Esophagus squamous epithelium (tissue), 5 donors: Measurements from ENCODE around the gene RMI2. TPM values are rescaled to one million over a fixed set of nuclear protein-coding genes. Genes with fewer than 3 reads are reported as not detected.

Source experiments
- DNase-seq: peaks from one replicate; lab custom pipeline; 2025; lab: John Stamatoyannopoulos, UW
- H3K27ac ChIP-seq, 4 donors: fragments of 200-600 bp; sonication (generic); one replicate each; pipeline ENCODE4 v1.5.1; 2016 to 2019; ENCODE audit warnings: mild to moderate bottlenecking in 1 of 4
- H3K27me3 ChIP-seq, 4 donors: fragments of 200-600 bp; sonication (generic); 1 replicate in 3 of 4; 2 replicates in 1 of 4; pipeline versions ENCODE4 v1.5.1 to v1.6.0; 2017 to 2021; ENCODE audit warnings: antibody characterized with exemption in 1 of 4
- H3K36me3 ChIP-seq, 3 donors: fragments of 200-600 bp; sonication (generic); one replicate each; pipeline ENCODE4 v1.5.1; 2016 to 2019
- H3K4me1 ChIP-seq, 3 donors: fragments of 200-600 bp; sonication (generic); one replicate each; pipeline ENCODE4 v1.5.1; 2017 to 2019
- H3K4me3 ChIP-seq, 4 donors: fragments of 200-600 bp; sonication (generic); 1 replicate in 3 of 4; 2 replicates in 1 of 4; pipeline ENCODE4 v1.5.1; 2016 to 2019; ENCODE audit warnings: mild to moderate bottlenecking in 2 of 4, moderate library complexity in 1 of 4
- H3K9me3 ChIP-seq, 3 donors: fragments of 200-600 bp; sonication (generic); one replicate each; pipeline ENCODE4 v1.5.1; 2016 to 2019
- POLR2A ChIP-seq, 4 donors: fragments of 450-650 bp; IDR thresholded peaks; one replicate each; pipeline ENCODE4 v1.6.1; 2017; ENCODE audit warnings: antibody characterized with exemption in 4 of 4, mild to moderate bottlenecking in 4 of 4, moderate library complexity in 3 of 4
- WGBS, 2 donors: methylation state at CpG; one replicate each; pipeline ENCODE4 v1.1.5; 2018; 5-methylcytosine and 5-hydroxymethylcytosine counted together
- intact Hi-C: fragments of 100-400 bp; cut with DNase I; formaldehyde crosslinking; loops from one replicate; pipeline ENCODE4 v1.15.0; 2022
- small RNA-seq, 4 donors: library from RNA; depleted of rRNA; stranded (forward); fragments of <200 nt; gene quantifications; one replicate each; pipeline ENCODE3, GENCODE V24; 2016
- total RNA-seq, 4 donors: library from RNA; depleted of rRNA; stranded (reverse); fragments of >200 nt; gene quantifications; one replicate each; pipeline ENCODE4 v1.1.0, GENCODE V29; 2016
- TF ChIP-seq, protein P1 (sequence below), 6 experiments: fragments of 450-650 bp in 4 of 6; fragments of 200-600 bp in 2 of 6; sonication (generic) in 2 of 6; IDR thresholded peaks; one replicate each; pipeline ENCODE4 v1.5.1; 2016 to 2019; ENCODE audit warnings: antibody characterized with exemption in 6 of 6, mild to moderate bottlenecking in 4 of 6, moderate library complexity in 4 of 6
- donor health status: DM: yes; HTN: yes; CAD: no.

RMI2 gene
- total RNA-seq, 4 donors from 2014 or later = 4.6 to 12.0 (median 8.1) TPM

GRCh38 chr16:11398851-11399250 lies 53.6 kb downstream of the RMI2 start:
- Histone ChIP-seq H3K9me3 (no peaks in the 10 kb centered on the region), H3K4me3 (no peak overlapping the region), H3K36me3 (no peaks in the 10 kb centered on the region), H3K27ac (no peak overlapping the region), H3K4me1 (peaks cover 0 to 23% (median 0%) of the 10 kb centered on the region in 3 donors), H3K27me3 (peaks cover 0 to 3% (median 0%) of the 10 kb centered on the region in 4 donors)
- intact Hi-C loops = loop anchor here (5.0 to 10.0 kb wide), 2 partner anchors 243 to 434 kb away; no protein-coding TSS in a partner anchor
- no peak for DNase-seq
- TF ChIP-seq, protein P1, sequence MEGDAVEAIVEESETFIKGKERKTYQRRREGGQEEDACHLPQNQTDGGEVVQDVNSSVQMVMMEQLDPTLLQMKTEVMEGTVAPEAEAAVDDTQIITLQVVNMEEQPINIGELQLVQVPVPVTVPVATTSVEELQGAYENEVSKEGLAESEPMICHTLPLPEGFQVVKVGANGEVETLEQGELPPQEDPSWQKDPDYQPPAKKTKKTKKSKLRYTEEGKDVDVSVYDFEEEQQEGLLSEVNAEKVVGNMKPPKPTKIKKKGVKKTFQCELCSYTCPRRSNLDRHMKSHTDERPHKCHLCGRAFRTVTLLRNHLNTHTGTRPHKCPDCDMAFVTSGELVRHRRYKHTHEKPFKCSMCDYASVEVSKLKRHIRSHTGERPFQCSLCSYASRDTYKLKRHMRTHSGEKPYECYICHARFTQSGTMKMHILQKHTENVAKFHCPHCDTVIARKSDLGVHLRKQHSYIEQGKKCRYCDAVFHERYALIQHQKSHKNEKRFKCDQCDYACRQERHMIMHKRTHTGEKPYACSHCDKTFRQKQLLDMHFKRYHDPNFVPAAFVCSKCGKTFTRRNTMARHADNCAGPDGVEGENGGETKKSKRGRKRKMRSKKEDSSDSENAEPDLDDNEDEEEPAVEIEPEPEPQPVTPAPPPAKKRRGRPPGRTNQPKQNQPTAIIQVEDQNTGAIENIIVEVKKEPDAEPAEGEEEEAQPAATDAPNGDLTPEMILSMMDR (IDR thresholded peaks at IDR 0.05) = no peak
- no peak for TF ChIP-seq POLR2A (IDR thresholded peaks at IDR 0.05)
- 84 to 87% methylated on average over 9 to 13 of the region's 14 CpGs for WGBS, 2 donors

DNA sequence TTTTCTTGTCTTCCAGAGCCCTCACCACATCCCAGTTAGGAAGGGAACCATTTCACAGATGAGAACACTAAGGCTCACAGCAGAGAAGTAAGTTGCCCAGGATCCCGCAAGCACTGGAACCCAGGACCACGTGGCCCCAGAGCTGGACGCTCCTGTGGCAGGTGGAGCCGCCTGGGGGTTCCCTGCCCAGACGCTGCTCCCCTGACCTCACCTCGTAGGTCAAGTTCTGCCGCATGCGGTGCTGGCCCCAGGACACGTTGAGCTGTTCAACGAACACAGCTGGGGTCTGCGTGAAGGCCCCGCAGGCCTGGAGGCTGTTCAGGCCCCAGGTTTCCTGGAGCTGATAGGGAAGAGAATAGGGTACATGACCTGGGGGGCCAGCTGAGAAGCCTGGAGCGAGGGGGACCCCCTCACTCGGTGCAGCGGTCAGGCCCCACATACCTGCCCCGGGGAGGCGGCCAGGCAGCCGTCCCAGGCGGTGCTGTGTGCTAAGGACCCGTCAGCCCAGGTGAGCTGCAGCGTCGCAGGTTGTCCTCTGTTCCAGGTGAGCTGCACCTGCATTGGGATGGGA lies 54.1 kb downstream of the RMI2 start:
- intact Hi-C loops = loop anchor here (5.0 to 10.0 kb wide), 2 partner anchors 243 to 435 kb away; no protein-coding TSS in a partner anchor
- TF ChIP-seq, protein P1 (IDR thresholded peaks at IDR 0.05) = no peak
- TF ChIP-seq POLR2A (IDR thresholded peaks at IDR 0.05) = no peak
- Histone ChIP-seq H3K4me1 (peaks cover 0 to 18% (median 0%) of the 10 kb centered on the region in 3 donors), H3K36me3 (no peaks in the 10 kb centered on the region), H3K4me3 (no peak overlapping the region), H3K27ac (no peak overlapping the region), H3K9me3 (no peaks in the 10 kb centered on the region), H3K27me3 (peaks cover 0 to 3% (median 0%) of the 10 kb centered on the region in 4 donors)
- no peak for DNase-seq
- 70 to 83% methylated on average over 2 to 12 of the region's 22 CpGs for WGBS, 2 donors

GRCh38 chr16:11400076-11400475 lies 54.8 kb downstream of the RMI2 start:
- intact Hi-C loops = loop anchor here (5.0 to 10.0 kb wide), 2 partner anchors 105 to 127 kb away; a partner anchor contains a TSS
- H3K4me1 ChIP-seq = peaks cover 0 to 11% (median 0%) of the 10 kb centered on the region in 3 donors
- peaks cover 0 to 3% (median 0%) of the 10 kb centered on the region in 4 donors for H3K27me3 ChIP-seq
- no peaks in the 10 kb centered on the region for H3K36me3 ChIP-seq
- DNase-seq = no peak
- TF ChIP-seq, protein P1 (IDR thresholded peaks at IDR 0.05) = no peak
- TF ChIP-seq POLR2A (IDR thresholded peaks at IDR 0.05) = no peak
- WGBS, 2 donors = 87 to 90% methylated on average over 7 of the region's 7 CpGs
- no peak overlapping the region for H3K4me3 ChIP-seq
- H3K9me3 ChIP-seq = no peaks in the 10 kb centered on the region
- no peak overlapping the region for H3K27ac ChIP-seq

Small RNAs within 50 kb of the gene (small RNA-seq; reads per million reads assigned to genes)
- gene AC099489.2 (0 reads per million in 4 donors), gene MIR548H2 (0 reads per million in 4 donors), gene RF00019 (0 reads per million in 4 donors)

Other genes with a start within 250 kb of the RMI2 start
- gene SOCS1, start 89.3 kb upstream of the RMI2 start, total RNA-seq = 1 to 10 TPM in 3 of 4 donors, under 1 TPM in 1; 0.42 to 9.3 (median 3.7) TPM
- gene TNP2, start 76.1 kb upstream of the RMI2 start, total RNA-seq = not detected
- gene PRM3, start 71.8 kb upstream of the RMI2 start, total RNA-seq = not detected
- gene PRM2, start 69.0 kb upstream of the RMI2 start, total RNA-seq = not detected
- gene PRM1, start 64.1 kb upstream of the RMI2 start, total RNA-seq = not detected
- gene LITAF, start 241.5 kb downstream of the RMI2 start, total RNA-seq = 10 to 100 TPM; 13.7 to 44.4 (median 34.4) TPM